ENCODE measurements around the gene ALOX15B.
"Not testable (repeated sequence)": the region's sequence is repeated elsewhere in the genome, so short reads cannot be mapped to it uniquely, and the experiment has no call there.

Gene ALOX15B

DNA sequence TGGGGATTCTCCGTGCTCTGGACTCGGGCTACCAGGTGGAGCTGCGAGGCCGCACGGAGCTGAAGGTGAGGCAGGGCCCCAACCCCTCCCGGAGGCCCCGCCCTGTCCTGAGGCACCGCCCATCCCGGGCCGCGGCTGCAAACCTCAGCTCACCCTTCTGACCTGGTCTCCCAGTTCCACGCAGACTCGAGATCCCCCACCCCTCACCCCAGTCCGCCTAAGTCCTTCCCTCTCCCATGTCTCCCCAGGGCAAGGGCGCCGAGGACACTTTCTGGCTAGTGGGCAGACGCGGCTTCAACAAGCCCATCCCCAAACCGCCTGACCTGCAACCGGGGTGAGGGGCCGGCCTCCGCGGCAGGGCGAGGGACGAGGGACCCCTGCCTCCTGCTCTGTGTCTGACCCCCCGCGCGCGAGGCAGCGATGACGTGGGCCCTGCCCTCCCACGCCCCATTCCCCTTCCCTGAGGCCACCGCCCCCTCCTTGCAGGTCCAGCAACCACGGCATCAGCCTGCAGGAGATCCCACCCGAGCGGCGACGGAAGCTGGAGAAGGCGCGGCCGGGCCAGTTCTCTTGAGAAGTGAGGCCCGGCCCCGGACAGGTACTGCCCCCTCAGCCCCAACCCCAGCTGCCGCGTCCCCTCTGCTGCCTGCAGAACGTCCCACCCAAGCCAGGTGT is 22.8 kb upstream of the ALOX15B start:
- Histone ChIP-seq H3K27me3 (ENCODE audit: control insufficient read depth, insufficient read depth, low read length) (peaks cover 33% of the 10 kb centered on the region), H3K9ac (ENCODE audit: low read depth, low read length) (no peak overlapping the region), H3K4me1 (ENCODE audit: control insufficient read depth, insufficient read depth, low read length) (peaks cover 3% of the 10 kb centered on the region), H3K9me3 (ENCODE audit: control insufficient read depth, insufficient read depth, low read length) (no peaks in the 10 kb centered on the region), H3K36me3 (ENCODE audit: control insufficient read depth, insufficient read depth, low read length) (no peaks in the 10 kb centered on the region), H3K4me3 (ENCODE audit: low read depth, low read length) (peak overlapping the region; percentile 85)

DNA sequence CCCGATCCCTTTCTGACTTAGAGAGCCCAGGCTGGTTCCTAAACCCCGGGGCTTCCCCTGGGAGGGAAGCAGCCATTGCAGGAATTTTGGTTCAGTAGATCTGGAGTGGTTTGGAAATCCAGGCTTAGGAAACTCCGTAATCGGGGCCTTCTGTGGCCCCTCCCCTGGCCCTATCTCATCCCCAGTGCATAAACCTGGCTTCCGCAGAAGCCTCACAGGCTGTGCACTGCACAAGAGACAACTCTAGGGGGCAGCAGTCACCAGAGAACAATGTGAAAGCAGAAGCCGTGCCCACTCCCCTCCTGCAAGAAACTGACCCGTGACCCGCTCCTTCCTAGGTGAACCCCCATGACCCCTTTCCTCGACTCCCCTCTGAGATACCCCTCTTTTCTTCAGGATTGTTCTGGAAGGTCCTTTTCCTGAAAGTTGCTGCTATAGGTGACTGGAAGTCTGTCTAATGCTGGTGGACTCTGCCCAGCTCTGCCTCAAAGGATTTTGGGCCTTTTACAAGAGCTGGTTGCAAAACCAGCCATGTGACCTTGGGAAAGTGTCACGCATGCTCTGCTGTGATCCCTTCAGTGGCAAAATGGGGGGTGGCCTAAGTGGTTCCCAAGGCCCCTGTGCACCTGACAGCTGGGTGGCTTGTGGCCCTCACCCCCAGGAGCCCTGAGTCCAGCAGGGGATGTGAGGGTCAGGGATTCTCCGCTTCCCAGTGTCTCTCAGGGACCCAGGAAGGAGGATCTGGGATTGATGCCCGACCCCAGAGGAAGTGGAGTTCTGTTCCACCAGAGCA is 22.0 kb upstream of the ALOX15B start:
- H3K9me3 ChIP-seq (ENCODE audit: control insufficient read depth, insufficient read depth, low read length), result no peaks in the 10 kb centered on the region
- peaks cover 3% of the 10 kb centered on the region for H3K4me1 ChIP-seq (ENCODE audit: control insufficient read depth, insufficient read depth, low read length)
- peak overlapping the region; percentile 85 for H3K4me3 ChIP-seq (ENCODE audit: low read depth, low read length)
- peaks cover 31% of the 10 kb centered on the region for H3K27me3 ChIP-seq (ENCODE audit: control insufficient read depth, insufficient read depth, low read length)
- no peak overlapping the region for H3K9ac ChIP-seq (ENCODE audit: low read depth, low read length)
- no peaks in the 10 kb centered on the region for H3K36me3 ChIP-seq (ENCODE audit: control insufficient read depth, insufficient read depth, low read length)

DNA sequence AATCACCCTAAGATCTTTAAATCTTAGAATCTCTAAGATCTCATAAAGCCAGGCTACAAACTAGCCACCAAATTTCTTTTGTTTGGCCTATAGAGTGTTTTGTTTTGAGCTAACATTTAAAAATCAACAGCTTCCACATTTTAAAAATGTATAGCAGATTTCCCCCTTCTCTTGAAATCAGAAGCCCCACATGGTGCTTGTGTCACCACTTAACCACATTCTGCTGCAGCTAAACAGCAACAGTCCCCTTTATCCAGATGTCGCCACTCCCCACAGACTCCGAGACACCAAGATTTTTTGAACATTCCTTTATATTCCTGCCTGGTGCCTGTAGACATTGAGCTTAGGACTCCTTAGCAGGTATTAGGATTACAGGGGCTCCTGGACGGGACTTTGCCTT is 20.4 kb upstream of the ALOX15B start:
- Histone ChIP-seq H3K9ac (ENCODE audit: low read depth, low read length) (no peak overlapping the region), H3K4me1 (ENCODE audit: control insufficient read depth, insufficient read depth, low read length) (peaks cover 3% of the 10 kb centered on the region), H3K27me3 (ENCODE audit: control insufficient read depth, insufficient read depth, low read length) (peaks cover 27% of the 10 kb centered on the region), H3K4me3 (ENCODE audit: low read depth, low read length) (no peak overlapping the region), H3K9me3 (ENCODE audit: control insufficient read depth, insufficient read depth, low read length) (no peaks in the 10 kb centered on the region), H3K36me3 (ENCODE audit: control insufficient read depth, insufficient read depth, low read length) (no peaks in the 10 kb centered on the region)

DNA sequence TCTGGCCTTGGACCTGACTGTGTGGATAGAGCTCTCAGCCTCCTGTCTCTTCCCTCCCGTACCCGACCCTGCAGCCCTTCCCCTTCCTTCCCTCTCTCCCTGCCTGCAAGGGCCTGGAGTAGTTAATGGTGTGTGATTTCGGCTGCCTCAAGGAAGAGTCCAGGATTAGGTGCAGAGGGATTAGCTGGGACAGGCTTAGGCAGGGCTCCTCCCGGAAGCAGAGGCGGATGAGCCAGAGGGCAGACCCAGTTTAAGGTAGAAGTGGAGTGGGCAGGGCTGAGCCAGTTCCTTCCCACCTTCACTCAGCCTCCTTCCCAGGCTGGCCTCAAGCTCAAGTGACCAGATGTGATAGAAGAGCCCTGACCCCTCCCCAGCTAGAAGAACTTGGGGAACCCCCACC is 19.7 kb upstream of the ALOX15B start:
- Histone ChIP-seq H3K36me3 (ENCODE audit: control insufficient read depth, insufficient read depth, low read length) (no peaks in the 10 kb centered on the region), H3K9me3 (ENCODE audit: control insufficient read depth, insufficient read depth, low read length) (no peaks in the 10 kb centered on the region), H3K9ac (ENCODE audit: low read depth, low read length) (no peak overlapping the region), H3K4me1 (ENCODE audit: control insufficient read depth, insufficient read depth, low read length) (peaks cover 5% of the 10 kb centered on the region), H3K4me3 (ENCODE audit: low read depth, low read length) (no peak overlapping the region), H3K27me3 (ENCODE audit: control insufficient read depth, insufficient read depth, low read length) (peaks cover 24% of the 10 kb centered on the region)

DNA sequence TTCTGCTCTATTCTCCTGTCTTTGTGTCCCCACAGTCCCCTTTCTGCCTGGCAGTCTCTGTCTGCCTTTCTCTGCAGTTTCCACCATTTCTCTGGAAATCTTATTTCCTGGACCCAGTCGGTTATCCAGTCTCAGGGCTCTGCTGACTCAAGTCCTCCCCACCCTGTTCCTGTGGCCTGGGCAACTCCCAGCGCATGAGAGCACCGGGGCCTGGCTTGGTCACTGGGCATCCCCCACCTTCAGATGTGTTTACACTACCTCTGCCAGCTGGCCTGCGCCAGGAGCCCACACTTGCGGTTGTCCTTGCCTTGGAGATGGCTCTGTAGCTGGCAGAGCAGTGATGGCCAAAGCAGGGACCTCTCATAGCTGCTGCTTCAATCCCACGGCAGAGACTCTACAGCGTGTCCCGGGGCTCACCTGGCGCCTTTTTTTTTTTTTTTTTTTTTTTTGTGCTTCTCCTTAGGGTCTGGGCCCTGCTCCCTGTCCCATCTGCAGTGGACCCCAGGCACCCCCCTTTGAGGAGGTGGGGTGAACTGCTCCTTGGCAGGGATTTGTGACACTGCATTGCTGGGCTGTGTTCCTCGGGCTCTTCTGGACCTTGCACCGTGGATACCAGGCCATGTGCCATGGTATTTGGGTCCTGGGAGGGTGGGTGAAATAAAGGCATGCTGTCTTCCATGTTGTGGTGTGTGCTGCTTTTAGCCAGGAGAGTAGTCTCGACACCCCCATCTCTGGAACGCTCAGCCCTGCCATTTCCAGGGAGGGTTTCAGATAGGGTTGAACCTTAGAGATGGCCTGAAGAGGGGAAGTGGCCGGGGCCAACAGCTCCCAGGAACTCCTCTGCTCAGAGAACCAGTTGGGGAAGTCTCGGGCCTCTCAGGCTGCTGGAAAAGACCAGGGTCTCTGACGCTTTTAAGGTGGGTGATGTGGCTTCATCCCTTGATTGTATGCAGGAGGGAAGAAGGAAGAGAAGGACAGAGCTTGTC is 18.9 kb upstream of the ALOX15B start:
- Histone ChIP-seq H3K9me3 (ENCODE audit: control insufficient read depth, insufficient read depth, low read length) (no peaks in the 10 kb centered on the region), H3K27me3 (ENCODE audit: control insufficient read depth, insufficient read depth, low read length) (peaks cover 16% of the 10 kb centered on the region), H3K36me3 (ENCODE audit: control insufficient read depth, insufficient read depth, low read length) (no peaks in the 10 kb centered on the region), H3K4me3 (ENCODE audit: low read depth, low read length) (no peak overlapping the region), H3K4me1 (ENCODE audit: control insufficient read depth, insufficient read depth, low read length) (peaks cover 5% of the 10 kb centered on the region), H3K9ac (ENCODE audit: low read depth, low read length) (no peak overlapping the region)

DNA sequence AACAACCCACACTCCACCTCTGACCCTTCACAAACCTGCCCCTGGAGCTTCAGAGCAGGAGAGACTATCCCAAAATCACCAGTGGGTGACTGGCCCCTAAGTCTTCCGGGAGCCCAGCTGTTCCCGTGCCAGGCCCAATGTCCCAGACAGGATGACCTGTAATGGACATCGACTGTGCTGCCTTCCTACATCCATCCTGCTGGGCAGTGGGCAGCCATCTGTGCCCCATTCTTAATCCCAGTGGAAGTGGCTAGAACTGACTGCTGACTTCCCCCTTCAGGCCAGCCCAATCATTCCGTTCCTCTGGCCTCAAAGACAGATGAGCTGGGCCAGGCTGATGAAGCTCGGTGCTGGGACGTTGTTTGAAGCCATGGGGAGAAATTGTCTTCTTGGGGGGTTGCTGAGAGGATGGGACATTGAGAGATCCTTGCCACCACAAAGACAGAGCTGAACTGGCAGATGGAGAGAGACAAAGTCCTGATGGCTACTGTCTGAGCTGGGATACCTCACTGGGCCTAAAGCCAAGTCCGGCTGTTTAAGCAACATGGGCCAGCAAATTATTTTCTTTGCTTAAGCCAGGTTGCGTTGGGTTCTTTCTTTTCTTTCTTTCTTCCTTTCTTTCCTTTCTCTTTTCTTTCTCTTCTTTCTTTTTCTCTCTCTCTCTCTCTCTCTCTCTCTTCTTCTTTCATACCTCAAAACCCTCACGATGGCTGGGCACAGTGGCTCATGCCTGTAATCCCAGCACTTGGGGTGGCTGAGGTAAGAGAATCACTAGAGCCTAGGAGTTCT is 17.9 kb upstream of the ALOX15B start:
- Histone ChIP-seq H3K9me3 (ENCODE audit: control insufficient read depth, insufficient read depth, low read length) (no peaks in the 10 kb centered on the region), H3K36me3 (ENCODE audit: control insufficient read depth, insufficient read depth, low read length) (no peaks in the 10 kb centered on the region), H3K27me3 (ENCODE audit: control insufficient read depth, insufficient read depth, low read length) (peaks cover 5% of the 10 kb centered on the region), H3K9ac (ENCODE audit: low read depth, low read length) (no peak overlapping the region), H3K4me3 (ENCODE audit: low read depth, low read length) (no peak overlapping the region), H3K4me1 (ENCODE audit: control insufficient read depth, insufficient read depth, low read length) (peaks cover 5% of the 10 kb centered on the region)

DNA sequence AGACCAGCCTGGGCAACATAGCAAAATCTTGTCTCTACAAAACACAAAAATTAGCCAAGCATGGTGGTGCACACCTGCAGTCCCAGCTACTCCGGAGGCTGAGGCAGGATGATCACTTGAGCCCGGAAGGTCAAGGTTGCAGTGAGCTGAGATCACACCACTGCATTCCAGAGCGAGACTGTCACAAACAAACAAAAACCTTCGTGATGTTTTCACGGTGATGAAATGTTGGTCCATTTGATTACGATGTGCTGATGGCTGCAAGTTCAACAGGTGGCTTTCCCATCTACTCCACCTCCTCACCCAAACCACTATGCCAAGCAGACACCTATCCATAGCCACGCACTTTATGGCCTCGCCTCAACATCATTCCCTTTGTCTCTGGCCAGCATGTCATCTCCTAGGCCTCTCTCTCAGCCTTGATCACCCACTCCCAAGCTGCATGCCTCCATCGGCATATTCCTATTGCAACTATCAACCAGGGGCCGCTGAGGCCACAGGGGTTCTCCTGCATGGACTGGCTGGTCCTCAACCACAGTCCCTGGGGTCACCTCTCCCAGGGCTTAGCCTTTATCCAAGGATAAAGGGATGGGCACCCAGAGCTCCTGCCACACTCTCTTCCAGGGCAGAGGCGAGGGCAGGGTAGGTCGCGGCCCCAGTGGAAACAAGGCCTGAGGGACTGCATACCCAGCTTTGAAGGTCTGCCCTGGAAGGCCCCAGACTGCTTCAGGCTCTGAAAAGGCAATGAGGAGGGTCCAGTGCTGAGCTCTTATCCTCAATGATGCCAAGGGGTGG is 17.1 kb upstream of the ALOX15B start:
- Histone ChIP-seq H3K9me3 (ENCODE audit: control insufficient read depth, insufficient read depth, low read length) (no peaks in the 10 kb centered on the region), H3K27me3 (ENCODE audit: control insufficient read depth, insufficient read depth, low read length) (peaks cover 3% of the 10 kb centered on the region), H3K4me1 (ENCODE audit: control insufficient read depth, insufficient read depth, low read length) (peaks cover 4% of the 10 kb centered on the region), H3K9ac (ENCODE audit: low read depth, low read length) (no peak overlapping the region), H3K4me3 (ENCODE audit: low read depth, low read length) (no peak overlapping the region), H3K36me3 (ENCODE audit: control insufficient read depth, insufficient read depth, low read length) (no peaks in the 10 kb centered on the region)

DNA sequence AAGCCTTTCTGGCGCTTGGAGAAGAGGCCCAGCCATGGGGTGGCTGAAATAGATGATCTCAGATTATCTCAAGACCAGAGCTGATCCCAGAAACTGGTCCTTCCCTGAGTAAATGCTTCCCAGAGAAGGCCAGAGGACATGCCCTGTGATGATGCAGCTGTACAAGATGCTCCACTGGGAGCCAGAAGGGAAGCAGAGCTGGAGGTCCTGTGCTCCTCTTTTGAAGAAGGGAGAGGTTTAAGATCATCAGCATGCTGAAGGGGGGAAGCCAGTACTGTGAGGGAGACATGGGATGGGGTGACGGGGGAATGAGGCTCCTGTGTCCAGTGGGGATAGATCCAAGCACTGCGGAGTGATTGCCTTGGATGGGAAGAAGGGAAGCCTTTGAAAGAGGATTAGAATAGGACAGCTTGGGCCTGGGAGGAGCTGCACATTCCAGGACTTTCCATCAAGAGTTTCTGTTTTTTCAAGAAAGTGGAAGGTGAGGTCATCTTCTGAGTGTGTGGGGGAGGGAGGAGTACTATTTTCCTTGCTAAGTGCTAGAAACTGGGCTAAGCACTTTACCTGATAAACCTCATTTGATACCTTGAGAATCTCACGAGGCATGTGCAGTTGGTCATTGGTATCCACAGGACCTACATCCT is 16.4 kb upstream of the ALOX15B start:
- Histone ChIP-seq H3K9ac (ENCODE audit: low read depth, low read length) (no peak overlapping the region), H3K36me3 (ENCODE audit: control insufficient read depth, insufficient read depth, low read length) (no peaks in the 10 kb centered on the region), H3K4me1 (ENCODE audit: control insufficient read depth, insufficient read depth, low read length) (peaks cover 2% of the 10 kb centered on the region), H3K4me3 (ENCODE audit: low read depth, low read length) (no peak overlapping the region), H3K27me3 (ENCODE audit: control insufficient read depth, insufficient read depth, low read length) (peaks cover under 1% of the 10 kb centered on the region), H3K9me3 (ENCODE audit: control insufficient read depth, insufficient read depth, low read length) (no peaks in the 10 kb centered on the region)

DNA sequence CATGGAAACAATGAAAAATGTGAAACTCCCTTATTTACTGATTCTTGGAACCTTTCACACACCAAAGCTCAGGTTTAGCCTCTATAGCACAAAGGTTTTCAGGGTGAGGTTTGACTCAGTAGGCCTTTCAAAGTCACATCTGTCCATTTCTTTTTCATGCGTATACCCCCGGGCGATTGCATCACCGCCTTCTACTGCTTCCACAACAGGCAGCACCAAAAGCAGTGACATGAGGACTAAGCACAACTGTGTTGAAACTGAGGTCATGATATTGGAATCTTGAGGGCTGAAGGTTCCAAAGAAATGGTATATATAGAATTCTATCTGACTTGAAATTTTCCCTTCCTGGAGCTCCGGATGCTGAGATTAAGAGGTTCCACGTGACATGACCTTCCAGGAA is 14.7 kb upstream of the ALOX15B start:
- not testable (repeated sequence) for H3K9me3 ChIP-seq (ENCODE audit: control insufficient read depth, insufficient read depth, low read length); H3K27me3 ChIP-seq (ENCODE audit: control insufficient read depth, insufficient read depth, low read length); H3K4me3 ChIP-seq (ENCODE audit: low read depth, low read length); H3K9ac ChIP-seq (ENCODE audit: low read depth, low read length); H3K36me3 ChIP-seq (ENCODE audit: control insufficient read depth, insufficient read depth, low read length); H3K4me1 ChIP-seq (ENCODE audit: control insufficient read depth, insufficient read depth, low read length)

DNA sequence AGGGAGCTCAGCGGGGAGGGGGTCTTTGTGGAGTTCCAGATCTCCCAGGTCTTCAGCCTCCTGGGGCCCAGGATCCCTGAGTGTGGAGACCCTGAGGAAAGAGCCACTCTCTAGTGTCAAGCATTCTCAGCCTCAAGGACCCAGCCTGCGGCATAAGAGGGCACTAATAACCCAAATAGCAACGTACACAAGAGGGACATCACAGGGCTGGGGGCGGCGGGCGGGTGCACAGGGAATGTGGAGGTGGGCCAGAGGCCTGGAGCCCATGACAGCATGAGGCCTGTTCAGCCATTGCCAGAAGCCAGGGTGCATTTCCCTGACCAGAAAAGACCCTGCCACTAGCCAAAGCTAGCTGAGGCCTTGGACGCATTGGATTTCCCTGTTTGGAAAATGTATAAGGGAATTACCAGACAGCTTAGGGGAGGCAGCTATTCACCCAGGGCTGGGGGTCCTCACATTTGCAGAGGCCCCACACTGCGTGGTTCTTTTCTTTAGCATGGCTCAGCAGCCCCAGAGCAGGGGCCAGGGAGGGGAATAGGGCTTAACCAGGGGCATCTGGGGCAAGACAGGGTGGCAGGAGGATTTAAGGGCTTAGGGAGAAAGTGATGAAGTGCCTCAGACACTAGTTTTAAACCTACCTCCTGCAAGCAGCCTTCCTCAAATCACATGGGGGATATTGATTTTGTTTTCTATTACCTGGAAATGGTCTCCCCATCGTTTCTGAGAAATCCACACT is 13.5 kb upstream of the ALOX15B start:
- Histone ChIP-seq H3K9ac (ENCODE audit: low read depth, low read length) (no peak overlapping the region), H3K9me3 (ENCODE audit: control insufficient read depth, insufficient read depth, low read length) (no peaks in the 10 kb centered on the region), H3K36me3 (ENCODE audit: control insufficient read depth, insufficient read depth, low read length) (no peaks in the 10 kb centered on the region), H3K27me3 (ENCODE audit: control insufficient read depth, insufficient read depth, low read length) (peaks cover 3% of the 10 kb centered on the region), H3K4me1 (ENCODE audit: control insufficient read depth, insufficient read depth, low read length) (peaks cover 2% of the 10 kb centered on the region), H3K4me3 (ENCODE audit: low read depth, low read length) (no peak overlapping the region)
